Measurements from ENCODE around the gene DNAH17. TPM values are rescaled to one million over a fixed set of nuclear protein-coding genes. Genes with fewer than 3 reads are reported as not detected.

The DNAH17 gene
- total RNA-seq, 1 experiment from 2014 or later = 0.69 TPM

GRCh38 chr17:78567991-78568390 is 9.2 kb downstream of the DNAH17 start (continued):
- TF ChIP-seq REST (IDR thresholded peaks at IDR 0.05; ENCODE audit: low read depth) (no peak), CBX3 (IDR thresholded peaks at IDR 0.05; ENCODE audit: low read depth) (no peak)

GRCh38 chr17:78566947-78567346 is 10.2 kb downstream of the DNAH17 start:
- no peak for TF ChIP-seq ZFX (IDR thresholded peaks at IDR 0.05)
- ATAC-seq = no peak
- no peak for DNase-seq (ENCODE audit: low read depth, low spot score)
- H3K9me2 ChIP-seq (ENCODE audit: insufficient read depth) = no peaks in the 10 kb centered on the region
- intact Hi-C loops (cut with micrococcal nuclease) = no loop called here
- H3K4me2 ChIP-seq (ENCODE audit: low read length) = no peak overlapping the region
- POLR2A ChIA-PET = no interaction called here
- H3K36me3 ChIP-seq (ENCODE audit: control insufficient read depth in 1 of 2, insufficient read depth in 2 of 2, low read length in 2 of 2) = no peaks in the 10 kb centered on the region
- no peaks in the 10 kb centered on the region for H4K20me1 ChIP-seq (ENCODE audit: insufficient read depth)
- H3K4me3 ChIP-seq (replicated peaks in 1 of 2; ENCODE audit: low read depth in 1 of 2, low read length in 2 of 2) = no peak overlapping the region
- H3K27ac ChIP-seq (ENCODE audit: low read depth, low read length) = no peak overlapping the region
- H3K9ac ChIP-seq (ENCODE audit: low read length) = no peak overlapping the region
- H3K4me1 ChIP-seq (ENCODE audit: control insufficient read depth in 1 of 2, insufficient read depth in 2 of 2, low read length in 2 of 2) = no peaks in the 10 kb centered on the region
- CTCF ChIA-PET = no interaction called here
- RAD21 ChIA-PET (ENCODE audit: low non-redundant PET in 1 of 2, low total read pairs in 2 of 2, uncharacterized antibody in 2 of 2, unreplicated experiment in 2 of 2) = no interaction called here
- H3K79me2 ChIP-seq (ENCODE audit: insufficient read depth, low read length) = no peaks in the 10 kb centered on the region
- no peak overlapping the region for H2AFZ ChIP-seq (ENCODE audit: low read depth, low read length, poor library complexity, severe bottlenecking)
- BruUV-seq (replicated peaks) = no TSS peak
- no peaks in the 10 kb centered on the region for H3K9me3 ChIP-seq (ENCODE audit: control insufficient read depth in 1 of 2, insufficient read depth in 1 of 2, low read depth in 1 of 2, low read length in 2 of 2)
- peaks cover 14% of the 10 kb centered on the region; the same call in 1 of the 2 replicates for H3K27me3 ChIP-seq (ENCODE audit: insufficient read depth, low read length)

Measured in HCT116 (cell line).